Stimulated activated CD4-positive, alpha-beta T cell treated with anti-CD3 and anti-CD28 coated beads, Interleukin-2, amount 100 ng/mL, for 24 hours (primary cell): Measurements from ENCODE around the gene BDNF.

Experiments
- DNase-seq, 2 donors: peaks; one replicate each; pipeline ENCODE4 v3.0.0-alpha.2; 2020

Gene BDNF

DNA sequence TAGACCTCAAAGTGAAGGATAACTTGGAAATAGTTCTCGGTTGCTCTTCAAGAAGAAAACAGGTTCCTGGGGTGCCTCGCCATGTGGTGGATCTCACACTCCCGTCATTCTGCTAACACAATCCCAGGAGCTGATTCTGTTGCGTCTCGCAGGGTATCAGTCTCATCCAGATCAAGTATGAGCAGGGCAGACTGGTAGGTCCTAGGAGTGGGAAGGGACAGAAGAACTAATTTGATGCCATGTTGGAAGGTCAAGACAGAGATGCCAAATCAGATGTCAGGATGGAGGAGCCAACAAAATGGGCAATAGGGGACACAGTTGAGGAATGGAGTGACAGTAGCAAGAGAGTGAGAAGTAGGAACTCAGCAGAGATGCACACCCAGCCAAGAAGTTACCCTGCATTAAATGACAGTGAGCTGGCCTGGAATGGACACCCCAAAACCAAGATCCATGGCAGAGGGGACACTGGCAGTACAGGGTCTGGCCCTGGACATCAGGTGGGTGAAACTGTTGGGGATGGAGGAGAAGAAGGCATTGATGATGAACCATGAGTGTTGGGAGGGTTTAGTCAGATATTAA, 76.2 kb downstream of the BDNF start:
- DNase-seq, result no peak

DNA sequence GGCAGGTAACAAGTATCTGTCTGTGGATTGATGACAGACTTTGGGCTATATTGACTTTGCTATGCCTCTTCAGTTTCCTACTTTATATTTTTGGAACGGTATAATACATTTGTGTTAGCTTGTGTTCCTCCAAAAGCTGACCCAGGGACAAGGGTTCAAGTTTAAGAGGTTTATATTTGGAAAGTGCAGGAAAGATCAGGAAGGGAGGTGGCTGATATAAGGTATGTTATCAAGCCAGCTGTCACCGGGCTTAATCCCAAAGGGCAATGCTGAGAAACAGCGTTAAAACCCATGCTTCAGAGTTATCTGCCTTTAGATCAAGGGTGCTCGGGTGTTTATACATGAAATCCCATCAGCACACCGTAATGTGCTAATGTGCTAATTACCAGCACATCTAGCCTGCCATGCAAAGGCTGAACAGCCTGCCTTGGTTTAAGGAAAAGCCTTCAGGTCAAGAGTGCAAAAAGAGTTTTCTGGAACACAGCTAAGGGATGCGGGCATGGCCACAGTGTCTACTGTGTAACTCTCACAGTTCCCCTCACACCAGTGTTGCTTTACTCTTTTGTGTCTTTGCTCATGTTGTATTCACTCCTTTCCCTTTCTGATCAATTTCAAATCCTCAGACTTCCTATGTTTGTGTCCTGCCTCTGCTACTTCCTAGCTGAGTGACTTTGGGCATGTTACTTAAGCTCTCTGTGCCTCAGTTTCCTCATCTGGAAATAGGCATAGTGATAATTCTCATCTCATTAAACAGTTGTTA, 77.5 kb downstream of the BDNF start:
- DNase-seq, result no peak

DNA sequence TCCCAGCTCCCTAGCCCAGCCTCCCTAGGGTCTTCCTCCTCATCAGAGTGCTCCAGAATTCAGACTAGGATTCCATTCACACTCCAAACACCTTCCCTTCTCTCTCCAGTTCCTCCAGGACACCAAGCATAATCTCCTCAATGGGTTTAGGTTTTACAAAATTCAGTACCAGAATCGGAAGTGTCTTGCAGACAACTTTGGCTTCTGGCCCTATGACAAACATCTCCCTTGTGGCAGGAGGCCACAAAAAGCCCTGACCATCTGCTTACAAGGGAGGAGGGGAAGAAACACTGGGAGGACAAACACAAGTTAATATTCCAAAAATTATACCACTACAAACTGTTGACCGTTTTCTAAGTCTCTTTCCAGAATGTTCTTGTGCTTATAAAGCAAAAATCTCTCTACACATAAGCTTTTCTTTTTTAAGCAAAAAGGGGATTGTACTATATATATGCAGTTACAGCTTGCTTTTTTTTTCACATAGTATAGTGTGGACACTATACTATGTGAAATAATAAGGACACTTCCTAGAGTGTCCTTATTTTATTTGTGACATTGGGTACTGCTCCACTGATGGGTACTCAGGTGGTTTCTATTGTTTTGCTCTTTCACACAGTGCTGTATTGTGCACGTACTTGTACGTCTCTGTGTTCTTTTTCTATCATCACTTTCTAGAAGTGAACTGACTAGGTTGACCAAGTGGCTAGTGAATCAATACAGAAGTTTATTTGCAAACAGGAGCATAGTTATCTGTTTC, 78.7 kb downstream of the BDNF start:
- no peak for DNase-seq

GRCh38 chr11:27619763-27620335, 80.4 kb downstream of the BDNF start:
- no peak for DNase-seq

GRCh38 chr11:27619039-27619574, 81.1 kb downstream of the BDNF start:
- DNase-seq, result no peak

DNA sequence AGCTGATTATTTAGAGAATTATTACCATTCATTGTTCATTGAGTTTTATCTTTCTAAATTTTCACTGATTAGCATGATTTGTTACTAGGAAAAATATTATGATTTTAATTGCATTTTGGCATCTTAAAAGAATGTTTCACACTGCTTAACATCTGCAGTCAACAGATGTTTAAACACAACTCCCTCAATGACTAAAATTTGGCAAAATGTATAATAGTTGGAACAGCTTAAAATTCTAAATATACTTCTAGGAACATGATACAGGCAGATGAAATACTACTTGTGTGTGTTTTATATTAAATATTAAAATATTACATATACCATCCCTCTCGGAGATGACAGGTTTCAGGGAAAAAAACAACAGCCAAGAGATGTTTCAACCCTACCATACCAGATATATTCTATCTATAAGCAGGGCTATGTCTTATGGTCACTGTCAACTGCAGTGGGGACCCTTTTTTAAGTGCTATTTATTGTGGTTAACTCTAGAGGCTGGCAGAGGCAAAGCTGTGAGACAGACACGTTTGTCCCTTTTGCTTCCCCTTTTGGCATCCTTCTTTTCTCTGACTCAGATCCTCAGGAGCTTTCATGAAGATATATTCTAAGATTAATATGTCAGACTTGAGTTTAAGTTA, 81.9 kb downstream of the BDNF start:
- no peak for DNase-seq

DNA sequence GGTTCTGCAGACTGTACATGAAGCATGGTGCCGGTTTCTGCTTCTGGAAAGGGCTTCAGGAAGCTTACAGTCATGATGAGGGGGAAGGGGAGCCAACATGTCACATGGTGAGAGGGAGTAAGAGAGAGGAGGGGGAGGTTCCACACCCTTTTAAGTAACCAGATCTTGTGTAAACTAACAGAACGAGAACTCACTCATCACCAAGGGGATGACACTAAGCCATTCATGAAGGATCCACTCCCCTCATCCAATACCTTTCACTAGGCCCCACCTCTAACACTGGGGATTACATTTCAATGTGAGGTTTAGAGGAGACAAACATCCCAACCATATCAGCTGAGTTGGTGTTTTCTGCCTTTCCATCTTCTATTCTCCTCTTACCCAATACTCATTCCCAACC, 83.5 kb downstream of the BDNF start:
- DNase-seq, result no peak

- no peak for DNase-seq
Observed at GRCh38 chr11:27615833-27616232, 84.4 kb downstream of the BDNF start.

- no peak for DNase-seq
Observed at GRCh38 chr11:27614092-27614491, 86.2 kb downstream of the BDNF start.

GRCh38 chr11:27612932-27613880, 87.0 kb downstream of the BDNF start:
- no peak for DNase-seq

DNA sequence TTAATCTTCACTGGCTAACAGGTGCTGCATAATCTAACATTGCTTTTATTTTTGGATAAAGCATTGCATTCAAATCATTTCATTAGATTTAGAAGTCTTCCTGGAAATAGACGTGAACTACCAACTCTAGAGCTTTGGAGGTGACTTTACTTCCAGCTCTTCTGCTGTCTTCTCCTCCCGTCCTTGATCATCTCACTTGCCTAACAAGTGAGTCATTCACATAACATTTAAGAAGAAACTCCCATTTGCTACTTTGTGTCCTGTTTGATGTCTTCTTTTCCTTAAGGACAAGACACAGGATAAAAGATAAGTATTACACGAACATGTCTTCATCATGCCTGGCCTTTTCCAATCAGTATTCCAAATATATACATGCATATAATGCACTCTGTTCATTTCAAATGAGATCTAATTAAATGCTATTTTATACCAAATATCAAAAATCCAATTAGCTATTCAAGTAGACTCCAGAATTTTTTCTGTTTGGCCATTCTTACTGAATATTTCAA, 88.3 kb downstream of the BDNF start:
- DNase-seq, result no peak

DNA sequence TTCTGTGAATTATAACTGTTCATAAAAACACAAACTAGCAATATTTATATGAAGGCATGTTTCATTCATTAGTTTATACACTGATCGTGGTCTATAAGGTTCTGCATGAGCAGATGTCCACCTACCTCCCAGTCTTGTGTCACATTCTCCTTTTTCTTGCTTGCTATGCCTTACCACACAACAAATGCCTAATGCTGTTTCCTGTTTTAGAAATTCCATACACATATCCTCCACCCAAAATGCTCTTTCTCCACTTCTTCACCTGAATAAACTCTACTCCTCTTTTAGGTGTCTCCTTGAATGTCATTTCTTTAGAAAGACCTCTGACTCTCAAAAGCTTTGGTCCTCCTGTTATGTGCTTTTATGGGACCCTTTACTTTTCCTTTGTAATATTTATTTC, 88.9 kb downstream of the BDNF start:
- DNase-seq, result no peak

DNA sequence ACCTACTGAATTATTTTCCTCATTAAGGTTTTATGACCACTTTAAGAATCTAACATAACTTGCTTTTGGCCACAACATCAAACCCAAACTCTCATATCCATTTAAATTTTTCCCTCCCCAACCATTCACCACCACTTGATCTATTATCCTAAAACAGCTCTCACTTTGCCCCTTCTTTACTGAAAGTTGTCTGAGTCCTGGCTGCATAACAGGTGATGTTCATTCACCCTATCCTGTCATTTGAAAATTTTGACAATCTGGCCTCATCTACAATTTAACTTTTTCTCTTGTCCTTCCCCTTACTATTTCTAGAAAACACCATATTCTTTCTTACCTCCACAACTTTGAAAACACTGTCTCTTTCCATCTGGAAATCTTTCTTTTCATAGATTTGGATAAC, 89.3 kb downstream of the BDNF start:
- no peak for DNase-seq

- DNase-seq, result no peak
Observed at GRCh38 chr11:27610280-27610679, 90.0 kb downstream of the BDNF start.

DNA sequence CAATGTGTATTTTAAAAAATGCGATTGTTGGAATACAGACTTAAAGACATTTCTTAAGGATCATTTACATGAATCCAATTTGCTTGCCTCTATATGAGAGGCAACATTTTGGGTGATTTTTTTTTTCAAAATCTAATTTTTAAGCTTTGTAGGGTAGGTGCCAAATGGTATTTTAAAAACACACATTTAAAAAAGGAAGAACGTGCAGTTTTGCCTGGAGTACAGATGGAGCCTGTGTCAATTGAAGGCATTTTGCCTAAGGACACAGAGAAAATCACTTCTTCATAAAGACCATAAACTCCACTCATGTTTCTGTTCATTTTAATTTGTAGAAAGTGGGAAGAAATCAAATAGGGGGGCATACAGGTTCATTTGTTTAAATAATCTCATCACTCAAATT, 91.3 kb downstream of the BDNF start:
- no peak for DNase-seq

DNA sequence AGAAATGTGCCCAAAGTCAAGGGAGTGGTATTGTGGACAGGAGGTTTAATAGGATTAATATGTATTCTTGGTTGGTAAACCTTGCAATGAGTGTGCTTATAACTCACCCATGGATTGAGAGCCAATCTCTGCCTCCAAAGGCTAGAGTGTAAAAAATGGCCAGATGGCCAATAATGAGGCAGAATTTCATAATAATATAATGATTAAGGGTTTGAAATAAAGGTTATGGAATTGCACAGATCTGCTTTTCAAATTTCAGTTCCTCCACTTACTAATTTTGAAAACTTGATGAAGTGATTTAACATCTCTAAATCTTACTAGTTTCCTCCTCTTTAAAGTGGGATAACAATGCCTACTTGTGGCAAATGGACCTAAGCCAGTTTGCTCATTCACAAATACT, 94.8 kb downstream of the BDNF start:
- DNase-seq, result no peak
